GM18505 (cell line): Measurements from ENCODE around the gene INPP5B.
"Not testable (repeated sequence)": the region's sequence is repeated elsewhere in the genome, so short reads cannot be mapped to it uniquely, and the experiment has no call there.

Experiments
- ATAC-seq: cut with Tn5 transposase; IDR thresholded peaks from one replicate; pipeline ENCODE4 v1.9.1; 2021; ENCODE audit not compliant: unreplicated experiment
- POLR2A ChIP-seq: IDR thresholded peaks from 4 replicates; pipeline ENCODE4 v1.6.1; 2011; ENCODE audit warnings: borderline replicate concordance; ENCODE audit not compliant: insufficient read depth, insufficient read length; ENCODE audit errors: extremely low read depth

Gene INPP5B

DNA sequence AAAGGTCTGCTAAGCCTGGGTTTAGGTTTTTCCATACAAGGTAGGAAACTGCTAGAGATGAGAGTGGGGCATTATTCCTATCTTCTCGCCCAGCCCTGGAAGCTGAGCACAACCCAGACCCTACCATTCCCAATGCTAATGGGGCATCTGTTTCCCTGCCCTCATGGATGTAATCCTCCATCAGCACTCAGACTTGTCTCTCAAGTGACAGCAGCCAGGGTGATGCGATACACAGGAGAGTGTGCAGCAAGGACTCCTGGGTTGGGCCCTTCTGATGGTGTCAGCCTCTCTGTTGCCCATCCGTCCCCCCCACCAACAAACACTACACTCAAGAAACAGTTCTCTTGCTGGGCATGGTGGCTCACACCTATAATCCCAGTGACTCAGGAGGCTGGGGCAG lies 5.9 kb upstream of the INPP5B start:
- TF ChIP-seq POLR2A = no peak
- no peak for ATAC-seq

DNA sequence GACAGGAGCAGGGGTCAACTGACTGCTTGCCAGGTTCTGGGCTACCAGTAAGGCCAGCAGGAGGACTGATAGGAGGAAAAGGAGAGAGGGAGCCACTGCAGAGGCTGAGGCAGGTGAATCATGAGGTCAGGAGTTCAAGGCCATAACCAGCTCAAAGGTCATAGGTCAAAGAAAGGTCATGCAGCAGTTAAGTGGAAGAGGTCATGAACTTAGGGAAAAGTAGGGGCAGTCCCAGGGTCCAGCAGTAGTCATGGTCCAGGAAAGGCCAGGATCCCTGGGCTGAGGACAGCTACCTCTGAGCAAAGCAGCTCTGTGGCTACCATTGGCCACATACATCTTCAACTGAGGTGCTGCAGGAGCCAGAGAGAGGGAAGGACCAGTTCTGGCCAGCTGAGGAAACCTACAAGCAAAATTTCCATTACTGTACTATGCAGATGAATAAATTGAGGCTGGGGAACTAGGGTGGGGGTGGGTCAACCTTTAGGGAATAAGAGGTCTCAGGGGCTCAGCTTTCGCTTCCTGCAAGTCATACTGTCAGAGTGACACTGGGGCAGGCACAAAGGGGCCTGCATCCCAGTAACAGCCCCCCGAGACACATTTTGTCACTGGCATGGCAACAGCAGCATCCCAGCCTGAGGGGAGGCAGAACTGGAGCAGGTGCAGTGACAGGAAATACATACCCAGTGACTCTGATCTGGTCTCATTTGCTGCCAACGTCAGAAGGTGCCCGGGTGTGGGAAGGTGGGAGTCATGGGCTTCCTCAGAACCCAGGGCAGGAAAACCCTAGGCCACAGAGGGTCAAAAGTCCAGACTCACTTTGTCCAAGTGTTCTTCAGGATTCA lies 5.2 kb upstream of the INPP5B start:
- no peak for ATAC-seq
- no peak for TF ChIP-seq POLR2A

DNA sequence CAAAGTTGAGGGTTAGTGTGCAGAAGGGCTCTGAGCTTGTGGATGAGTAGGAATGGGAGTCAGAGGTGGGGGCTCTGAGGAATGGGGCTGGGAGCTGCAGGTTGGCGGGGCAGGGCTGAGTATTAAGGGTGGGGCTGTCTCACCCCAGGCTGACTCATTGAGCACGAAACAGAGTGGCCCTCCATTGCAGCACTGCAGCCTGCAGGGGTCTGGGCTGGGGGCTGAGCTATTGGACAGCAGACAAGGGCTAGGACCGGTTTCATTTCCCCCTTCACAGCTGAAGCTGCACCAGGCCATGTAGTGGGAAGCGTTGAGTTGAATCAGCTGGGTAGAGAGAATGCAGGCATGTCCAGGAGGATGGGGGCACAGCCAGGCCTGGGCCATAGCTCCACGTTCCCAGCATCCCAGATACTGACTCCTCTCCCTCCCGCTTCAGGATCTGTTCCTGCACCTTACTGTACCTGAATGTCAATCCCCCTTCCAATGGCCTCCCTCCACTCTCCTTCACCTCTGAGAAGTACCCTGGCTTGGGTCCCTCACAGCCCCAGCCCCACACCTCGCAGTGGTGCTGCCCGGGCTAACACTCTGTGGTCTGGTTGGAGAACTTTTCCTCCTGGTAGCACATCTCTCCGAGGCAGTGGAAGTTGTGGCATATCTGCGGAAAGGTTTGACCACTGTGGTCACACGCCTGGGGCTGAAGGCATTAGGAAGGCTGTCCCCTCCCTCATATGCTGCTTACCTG lies 4.4 kb upstream of the INPP5B start:
- TF ChIP-seq POLR2A = no peak
- ATAC-seq = no peak

DNA sequence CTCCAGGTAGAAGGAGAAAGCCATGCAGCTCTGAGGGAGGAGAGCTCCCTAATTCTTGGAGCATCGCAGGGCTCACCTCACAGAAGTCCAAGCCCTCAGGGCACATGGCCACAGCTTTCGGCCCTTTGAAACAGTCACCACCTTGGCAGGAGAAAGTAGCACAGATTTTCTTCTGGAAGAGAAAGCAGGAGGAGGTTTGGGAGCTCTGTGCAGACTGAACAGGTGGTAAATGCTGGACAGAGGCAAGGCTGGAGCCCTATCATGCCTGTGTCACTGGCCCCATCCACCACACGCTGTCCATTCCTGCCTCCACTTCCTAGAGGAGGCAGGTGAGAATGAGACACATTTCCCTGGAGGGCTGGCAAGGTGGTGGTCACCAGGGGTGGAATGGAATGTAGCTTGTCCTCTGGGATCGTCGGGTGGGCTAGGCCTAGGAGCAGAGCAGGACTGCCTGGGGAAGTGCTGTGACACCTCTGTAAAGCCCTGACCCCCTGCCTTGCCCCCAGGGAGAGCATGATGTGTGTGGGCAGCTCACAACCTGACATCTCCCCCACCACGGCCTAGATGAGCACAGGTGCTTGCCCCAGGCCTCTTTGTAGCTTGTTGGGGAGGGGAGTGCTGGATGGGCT lies 2.8 kb upstream of the INPP5B start:
- no peak for TF ChIP-seq POLR2A
- no peak for ATAC-seq

DNA sequence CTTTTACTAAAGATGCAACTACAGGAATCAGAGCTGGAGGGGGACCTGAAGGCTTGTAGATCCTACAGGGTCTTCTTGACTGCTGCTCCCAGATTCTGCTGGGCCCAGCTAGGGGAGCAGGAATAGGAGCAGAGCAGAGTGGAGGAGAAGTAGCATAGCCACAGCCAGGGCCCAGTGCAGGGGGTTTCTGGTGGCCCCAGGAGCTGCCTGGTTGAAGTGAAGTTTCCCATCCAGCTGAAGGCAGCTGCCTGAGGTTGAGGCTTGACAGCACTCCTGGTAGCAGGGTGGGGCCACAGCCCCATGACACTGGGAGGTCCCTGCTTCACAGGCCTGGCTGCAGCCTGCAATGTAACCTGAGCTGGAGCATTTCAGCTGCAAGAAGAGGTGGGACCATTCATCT lies 2.0 kb upstream of the INPP5B start:
- TF ChIP-seq POLR2A = no peak
- ATAC-seq = no peak

DNA sequence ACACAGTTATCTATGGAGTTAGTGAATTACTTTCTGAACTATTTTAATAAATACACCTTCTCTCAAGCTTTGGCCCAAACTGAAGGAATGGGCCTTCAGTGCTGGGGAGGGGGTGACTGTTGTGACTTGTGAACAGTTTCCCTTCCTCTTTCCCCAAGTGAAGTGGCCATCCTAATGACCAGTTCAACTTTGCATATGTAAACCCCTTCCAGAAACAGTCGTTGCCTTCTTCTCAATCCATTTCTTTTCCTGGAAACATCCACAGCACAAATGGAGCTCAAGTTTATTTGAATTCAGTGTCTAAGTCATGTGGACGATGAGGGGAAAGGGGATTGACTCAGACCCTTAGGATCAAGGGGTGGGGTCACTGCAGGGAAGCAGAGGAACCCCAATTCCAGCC lies 1.3 kb upstream of the INPP5B start:
- TF ChIP-seq POLR2A = no peak
- no peak for ATAC-seq

DNA sequence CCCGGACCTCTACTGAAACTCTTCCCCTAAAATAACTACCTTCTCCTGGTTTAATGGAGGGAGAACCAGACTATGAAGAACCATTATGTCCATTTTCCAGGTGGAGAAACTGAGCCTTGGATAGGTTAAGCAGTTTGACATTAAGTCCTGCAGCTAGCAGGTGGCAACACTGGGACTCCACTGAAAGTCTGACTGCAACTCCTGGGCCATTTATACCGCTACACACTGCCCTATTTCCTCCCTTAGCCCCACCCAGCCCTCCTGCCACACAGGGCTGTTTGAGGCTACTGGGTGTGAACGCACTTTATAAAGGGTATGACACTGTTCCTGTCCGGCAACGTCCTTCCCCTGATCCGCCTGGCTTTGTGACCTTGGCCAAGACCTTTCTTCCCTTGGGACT lies 511 bp upstream of the INPP5B start:
- no peak for TF ChIP-seq POLR2A
- no peak for ATAC-seq

DNA sequence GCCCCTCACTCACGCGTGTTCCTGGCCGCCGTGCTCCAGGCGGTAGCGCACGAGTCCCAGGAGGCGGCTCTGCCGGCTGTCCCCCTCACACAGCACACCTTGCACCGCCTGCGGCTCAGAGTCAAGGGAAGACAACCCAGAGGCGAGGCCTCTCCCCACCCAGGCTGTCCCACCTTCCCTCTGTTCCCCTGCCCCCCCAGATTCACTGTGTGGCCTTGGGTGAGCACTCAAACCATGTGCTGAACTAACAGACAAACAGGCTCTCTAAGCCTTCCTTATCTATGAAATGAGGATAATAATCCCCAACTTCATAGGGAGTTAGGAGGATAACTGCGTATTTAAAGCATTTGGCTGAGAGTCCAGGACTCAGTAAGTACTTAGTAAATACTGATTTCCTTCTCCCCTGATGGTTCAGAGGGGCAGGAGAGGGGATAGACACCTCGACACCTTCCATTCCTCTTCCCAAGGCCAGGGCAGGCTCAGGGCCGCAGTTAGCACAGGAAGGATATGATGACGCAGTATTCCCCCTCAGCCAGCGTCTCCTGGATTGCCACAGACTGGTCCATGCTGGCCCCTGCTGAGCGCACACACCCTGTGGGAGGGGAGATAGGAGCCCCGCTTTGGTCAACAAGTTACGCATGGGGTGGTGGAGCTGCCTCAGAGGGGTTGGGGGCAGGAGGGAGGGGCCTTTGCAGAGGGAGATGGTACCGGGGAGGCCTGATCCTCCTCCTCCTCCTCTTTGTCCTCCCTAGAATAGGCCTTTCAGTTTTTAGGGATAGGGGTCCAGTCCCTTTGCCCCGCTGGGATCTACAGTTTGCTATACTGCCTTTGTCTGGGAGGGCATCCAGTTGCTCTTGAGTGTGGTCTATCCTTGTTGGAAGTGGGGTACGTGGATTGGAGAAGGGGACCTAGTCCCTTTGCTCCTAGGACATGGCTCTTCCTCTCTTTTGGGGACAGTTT lies 830 bp downstream of the INPP5B start:
- ATAC-seq = no peak
- TF ChIP-seq POLR2A = no peak

DNA sequence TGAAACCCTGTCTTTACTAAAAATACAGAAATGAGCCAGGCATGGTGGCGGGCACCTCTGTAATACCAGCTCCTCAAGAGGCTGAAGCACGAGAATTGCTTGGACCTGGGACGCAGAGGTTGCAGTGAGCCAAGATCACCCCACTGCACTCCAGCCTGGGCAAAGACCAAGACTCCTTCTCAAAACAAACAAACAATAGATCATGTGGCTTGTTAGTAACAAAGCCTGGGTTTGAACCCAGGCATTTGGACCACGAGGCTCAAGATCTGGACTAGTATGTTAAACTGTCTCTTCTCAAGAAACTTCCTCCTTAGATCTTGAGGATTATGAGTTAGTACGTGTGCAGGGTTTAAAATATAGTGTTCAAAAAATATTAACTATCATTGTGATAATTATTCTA lies 1.6 kb downstream of the INPP5B start:
- no peak for ATAC-seq
- no peak for TF ChIP-seq POLR2A

DNA sequence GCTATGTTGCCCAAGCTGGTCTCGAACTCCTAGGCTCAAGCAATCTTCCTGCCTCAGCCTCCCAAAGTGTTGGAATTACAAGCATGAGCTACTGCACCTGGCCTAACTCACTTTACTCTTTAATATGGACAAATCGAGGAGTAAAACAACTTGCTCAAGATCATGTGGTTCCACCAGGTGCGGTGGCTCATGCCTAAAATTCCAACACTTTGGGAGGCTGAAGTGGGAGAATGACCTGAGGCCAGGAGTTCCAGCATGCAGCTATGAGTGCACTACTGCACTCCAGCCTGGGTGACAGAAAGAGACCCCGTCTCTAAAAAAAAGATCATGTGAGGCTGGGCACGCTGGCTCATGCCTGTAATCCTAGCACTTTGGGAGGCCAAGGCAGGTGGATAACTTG lies 2.0 kb downstream of the INPP5B start:
- TF ChIP-seq POLR2A = no peak
- ATAC-seq = no peak

DNA sequence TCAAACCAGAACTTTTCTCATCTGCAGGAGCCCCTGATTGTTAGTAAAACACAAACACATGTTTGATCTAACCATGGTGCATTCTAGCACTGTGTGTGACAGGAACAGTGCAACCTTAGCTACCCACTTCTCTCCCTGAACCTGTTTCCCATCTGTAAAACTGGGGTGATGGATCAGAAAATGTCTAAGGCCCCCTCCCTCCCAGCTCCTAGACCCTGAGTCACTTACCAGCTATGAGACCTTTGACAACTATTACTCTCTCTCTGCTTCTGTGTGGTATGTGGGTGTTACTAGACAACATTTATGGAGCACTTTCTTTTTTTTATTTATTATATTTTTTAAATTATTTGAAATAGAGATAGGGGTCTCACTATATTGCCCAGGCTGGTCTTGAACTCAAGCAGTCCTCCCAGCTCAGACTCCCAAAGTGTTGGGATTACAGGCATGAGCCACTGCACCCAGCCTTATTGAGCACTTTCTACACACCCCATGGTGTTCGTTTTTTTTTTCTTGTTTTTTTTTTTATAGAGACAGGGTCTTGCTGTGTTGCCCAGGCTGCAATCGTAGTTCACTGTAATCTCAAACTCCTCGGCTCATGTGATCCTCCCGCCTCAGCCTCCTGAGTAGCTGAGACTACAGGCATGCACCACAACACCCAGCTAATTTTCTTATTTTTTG lies 2.6 kb downstream of the INPP5B start:
- no peak for TF ChIP-seq POLR2A
- ATAC-seq = no peak

DNA sequence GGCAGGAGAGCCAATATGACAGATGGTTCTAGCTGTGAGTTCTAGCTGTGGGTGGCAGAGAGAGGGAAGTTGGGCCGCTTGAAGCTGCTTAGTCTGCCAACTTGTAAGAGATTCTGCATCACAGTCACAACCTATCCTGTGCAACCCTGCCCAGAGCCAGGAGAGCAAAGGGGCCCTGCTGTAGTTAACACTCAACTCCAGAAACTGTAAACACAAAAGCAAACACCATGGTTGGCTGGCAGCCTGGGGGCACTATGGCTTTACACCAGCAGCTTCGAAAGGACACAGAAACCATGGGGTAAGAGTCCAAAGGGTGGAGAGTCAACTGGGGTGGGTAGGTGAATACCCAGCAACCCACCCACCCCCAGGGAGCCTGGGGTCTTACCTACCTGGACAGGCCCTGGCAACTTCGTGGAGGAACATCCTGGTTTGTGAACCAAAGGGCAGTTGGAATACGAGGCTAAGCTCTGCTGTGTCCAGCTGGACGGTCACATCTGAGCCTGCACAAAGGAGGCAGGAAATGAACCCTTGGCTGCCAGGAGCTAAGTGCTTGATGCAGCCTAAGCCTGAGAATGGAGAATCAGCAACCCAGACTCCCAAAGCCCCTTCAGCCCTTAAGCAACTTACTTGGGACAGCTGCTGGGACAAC lies 6.4 kb downstream of the INPP5B start:
- ATAC-seq = no peak
- no peak for TF ChIP-seq POLR2A

DNA sequence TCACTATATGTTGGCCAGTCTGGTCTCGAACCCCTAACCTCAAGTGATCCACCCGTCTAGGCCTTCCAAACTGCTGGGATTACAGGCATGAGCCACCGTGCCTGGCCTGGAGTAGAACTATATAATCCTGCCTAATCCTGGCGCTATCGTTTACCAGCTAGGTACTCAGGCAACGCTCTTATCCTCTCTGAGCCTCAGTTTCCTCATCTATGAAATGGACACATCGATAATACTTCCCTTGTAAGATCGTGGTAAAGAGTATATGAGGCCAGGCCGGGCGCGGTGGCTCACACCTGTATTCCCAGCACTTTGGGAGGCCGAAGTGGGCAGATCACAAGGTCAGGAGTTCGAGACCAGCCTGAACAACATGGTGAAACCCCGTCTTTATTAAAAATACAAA lies 10.1 kb downstream of the INPP5B start:
- not testable (repeated sequence) for ATAC-seq

DNA sequence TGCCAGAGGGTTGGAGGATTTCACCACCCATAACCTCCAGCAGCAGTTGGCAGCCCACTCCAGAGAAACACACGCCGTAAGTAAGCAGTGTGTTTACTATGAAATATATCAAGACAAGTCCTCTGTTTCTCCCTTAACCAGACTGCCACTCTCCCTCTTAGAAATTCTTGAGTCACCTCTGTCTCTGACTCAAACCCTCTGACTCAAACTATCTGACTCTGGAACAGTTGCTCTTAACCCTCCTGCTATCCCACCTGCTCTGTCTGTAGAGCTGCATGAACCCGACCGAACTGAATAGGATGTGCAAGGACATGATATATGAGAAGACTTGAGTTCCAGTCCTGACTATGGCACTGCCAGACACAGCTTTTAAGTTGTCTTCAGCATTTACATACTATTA lies 14.1 kb downstream of the INPP5B start:
- no peak for TF ChIP-seq POLR2A
- ATAC-seq = no peak
